Subcutaneous abdominal adipose tissue (tissue), 5 donors: ENCODE results near the gene CARMIL1.

Experiments
- H3K27ac ChIP-seq: one replicate; pipeline ENCODE4 v1.7.0; 2013; ENCODE audit warnings: low read depth, mild to moderate bottlenecking, inconsistent platforms, low read length, moderate library complexity
- H3K27me3 ChIP-seq, 5 donors: one replicate each; pipeline ENCODE4 v1.7.0; 2013; ENCODE audit warnings: low read length in 5 of 5, inconsistent platforms in 1 of 5; ENCODE audit not compliant: control insufficient read depth in 5 of 5, insufficient read depth in 4 of 5
- H3K36me3 ChIP-seq, 5 donors: one replicate each; pipeline ENCODE4 v1.7.0; 2013; ENCODE audit warnings: low read length in 5 of 5; ENCODE audit not compliant: control insufficient read depth in 5 of 5, insufficient read depth in 5 of 5
- H3K4me1 ChIP-seq, 5 donors: one replicate each; pipeline ENCODE4 v1.7.0; 2013; ENCODE audit warnings: low read length in 5 of 5, mild to moderate bottlenecking in 3 of 5, moderate library complexity in 1 of 5; ENCODE audit not compliant: control insufficient read depth in 5 of 5, insufficient read depth in 5 of 5
- H3K4me3 ChIP-seq, 5 donors: one replicate each; pipeline ENCODE4 v1.7.0; 2013; ENCODE audit warnings: low read length in 5 of 5, low read depth in 1 of 5
- H3K9ac ChIP-seq, 5 donors: one replicate each; pipeline ENCODE4 v1.7.0; 2013; ENCODE audit warnings: low read length in 5 of 5, mild to moderate bottlenecking in 4 of 5, moderate library complexity in 3 of 5
- H3K9me3 ChIP-seq, 5 donors: one replicate each; pipeline ENCODE4 v1.7.0; 2013; ENCODE audit warnings: low read length in 5 of 5; ENCODE audit not compliant: control insufficient read depth in 5 of 5
- donor health status: healthy.
- donor health status: healthy.
- donor health status: healthy.
- donor health status: healthy.
- donor health status: healthy.

Gene CARMIL1

DNA sequence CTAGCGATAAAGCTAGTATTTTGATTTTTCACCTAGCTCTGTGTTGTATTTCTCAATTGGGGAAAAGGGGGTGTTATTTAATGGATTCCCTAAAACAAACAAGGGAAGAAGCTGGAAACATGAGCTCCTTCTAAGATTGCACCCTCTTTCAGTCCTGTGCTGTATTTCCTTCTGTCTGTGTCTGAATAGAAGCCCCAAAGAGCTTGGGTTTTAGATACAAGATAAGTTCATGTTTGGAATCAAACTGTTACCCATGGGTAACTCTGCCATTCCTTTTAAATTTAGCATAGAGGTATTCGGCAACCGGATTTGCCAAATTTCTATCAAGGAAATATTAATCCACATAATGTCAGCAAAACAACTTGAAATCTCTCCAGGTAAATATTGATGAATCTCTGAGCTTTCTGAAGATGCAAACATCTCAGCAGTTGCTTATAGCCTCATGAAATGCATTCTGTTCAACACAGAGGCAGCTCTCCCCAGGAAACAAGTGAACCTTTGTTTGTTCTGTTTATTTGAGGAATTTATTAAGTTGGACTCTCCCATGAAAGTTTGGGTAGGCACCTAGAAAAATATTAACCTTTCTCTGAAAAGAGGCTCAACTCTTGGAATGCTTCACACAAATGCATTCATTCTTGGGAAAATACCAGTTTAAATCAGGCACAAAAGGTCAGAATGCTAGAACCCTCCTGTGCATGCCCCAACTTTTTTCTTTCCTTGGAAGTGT lies 362.9 kb downstream of the CARMIL1 start:
- H3K4me3 ChIP-seq: no peak overlapping the region
- H3K36me3 ChIP-seq: no peaks in the 10 kb centered on the region
- H3K9ac ChIP-seq: no peak overlapping the region
- peaks cover 0 to 10% (median 0%) of the 10 kb centered on the region in 5 donors for H3K9me3 ChIP-seq
- H3K4me1 ChIP-seq: no peaks in the 10 kb centered on the region
- H3K27me3 ChIP-seq: peaks cover 0 to 5% (median 0%) of the 10 kb centered on the region in 5 donors
- no peak overlapping the region for H3K27ac ChIP-seq

DNA sequence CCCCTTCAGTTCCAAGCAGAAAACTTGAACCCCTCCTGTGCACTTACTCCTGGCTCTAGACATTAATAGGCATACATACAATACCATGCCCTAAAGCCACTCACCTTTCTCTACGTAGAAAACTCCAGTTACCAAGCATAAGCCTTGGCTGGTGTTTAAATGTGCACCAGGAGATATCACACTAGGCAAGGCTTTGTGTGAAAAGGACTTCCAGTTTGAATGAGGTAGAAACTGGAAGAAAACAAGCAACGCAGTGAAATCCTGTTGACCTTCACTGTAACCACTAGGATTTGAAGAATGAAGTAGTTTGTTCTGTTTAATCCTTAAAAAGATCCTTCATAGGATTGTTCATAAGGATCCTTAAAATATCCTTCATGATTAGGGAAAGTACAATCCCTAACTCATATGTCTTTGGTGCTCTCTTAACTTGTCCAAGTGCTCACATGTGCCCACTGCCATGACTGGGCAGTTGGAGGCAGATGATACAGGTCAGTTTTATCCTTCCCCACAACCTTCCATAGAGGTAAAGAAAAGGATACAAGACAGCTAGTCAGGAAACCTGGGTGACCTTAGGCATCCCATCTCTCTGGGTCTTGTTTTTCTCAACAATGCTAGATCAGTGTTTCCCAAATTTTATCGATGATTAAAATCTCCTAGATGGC lies 363.6 kb downstream of the CARMIL1 start:
- no peaks in the 10 kb centered on the region for H3K4me1 ChIP-seq
- peaks cover 0 to 10% (median 0%) of the 10 kb centered on the region in 5 donors for H3K9me3 ChIP-seq
- H3K36me3 ChIP-seq: no peaks in the 10 kb centered on the region
- H3K9ac ChIP-seq: no peak overlapping the region
- H3K4me3 ChIP-seq: no peak overlapping the region
- H3K27ac ChIP-seq: no peak overlapping the region
- H3K27me3 ChIP-seq: peaks cover 0 to 5% (median 0%) of the 10 kb centered on the region in 5 donors

DNA sequence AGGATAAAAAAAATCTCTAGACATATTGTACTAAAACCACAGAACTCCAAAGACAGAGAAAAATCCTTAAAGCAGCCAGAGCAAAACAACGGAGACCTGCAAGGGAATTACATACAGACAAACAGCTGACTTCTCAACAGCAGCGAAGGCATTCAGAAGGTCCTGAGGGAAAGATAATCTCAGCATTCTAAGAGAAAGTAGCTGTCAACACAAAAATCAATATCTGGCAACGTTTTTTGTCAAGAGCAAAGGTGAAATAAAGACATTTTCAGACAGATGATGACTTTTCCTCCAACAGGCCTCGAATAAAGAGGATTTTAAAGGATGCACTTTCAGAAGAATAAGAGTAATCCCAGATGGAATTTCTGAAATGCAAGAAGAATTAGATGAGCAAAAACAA lies 366.7 kb downstream of the CARMIL1 start:
- no peaks in the 10 kb centered on the region for H3K36me3 ChIP-seq
- H3K27ac ChIP-seq: no peak overlapping the region
- H3K9ac ChIP-seq: no peak overlapping the region
- peaks cover 0 to 5% (median 0%) of the 10 kb centered on the region in 5 donors for H3K27me3 ChIP-seq
- H3K4me1 ChIP-seq: no peaks in the 10 kb centered on the region
- no peak overlapping the region for H3K4me3 ChIP-seq
- peaks cover 0 to 6% (median 0%) of the 10 kb centered on the region in 5 donors for H3K9me3 ChIP-seq

DNA sequence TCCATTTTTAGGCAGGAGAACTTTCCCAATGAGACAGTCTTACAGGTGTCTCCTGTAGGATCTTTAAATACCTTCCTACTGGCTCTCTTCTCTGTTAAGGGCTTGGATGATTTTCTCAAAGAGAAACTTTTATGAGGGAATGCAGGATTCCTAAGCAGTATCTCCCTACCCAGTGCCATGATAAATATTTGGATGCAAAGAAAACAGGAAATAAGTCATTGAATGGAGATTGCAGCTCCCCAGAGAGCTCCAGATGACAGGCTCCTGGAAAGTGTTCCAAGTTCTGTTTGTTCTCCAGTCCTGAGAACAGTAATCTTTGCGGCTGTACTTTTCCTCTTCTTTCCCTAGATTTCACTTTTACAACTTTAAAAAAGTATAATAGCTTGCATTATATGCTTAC lies 370.4 kb downstream of the CARMIL1 start:
- Histone ChIP-seq H3K27me3 (peaks cover 0 to 6% (median 0%) of the 10 kb centered on the region in 5 donors), H3K27ac (no peak overlapping the region), H3K4me1 (peaks cover 0 to 9% (median 8%) of the 10 kb centered on the region in 5 donors), H3K9me3 (no peaks in the 10 kb centered on the region), H3K36me3 (no peaks in the 10 kb centered on the region), H3K9ac (no peak overlapping the region), H3K4me3 (no peak overlapping the region)

DNA sequence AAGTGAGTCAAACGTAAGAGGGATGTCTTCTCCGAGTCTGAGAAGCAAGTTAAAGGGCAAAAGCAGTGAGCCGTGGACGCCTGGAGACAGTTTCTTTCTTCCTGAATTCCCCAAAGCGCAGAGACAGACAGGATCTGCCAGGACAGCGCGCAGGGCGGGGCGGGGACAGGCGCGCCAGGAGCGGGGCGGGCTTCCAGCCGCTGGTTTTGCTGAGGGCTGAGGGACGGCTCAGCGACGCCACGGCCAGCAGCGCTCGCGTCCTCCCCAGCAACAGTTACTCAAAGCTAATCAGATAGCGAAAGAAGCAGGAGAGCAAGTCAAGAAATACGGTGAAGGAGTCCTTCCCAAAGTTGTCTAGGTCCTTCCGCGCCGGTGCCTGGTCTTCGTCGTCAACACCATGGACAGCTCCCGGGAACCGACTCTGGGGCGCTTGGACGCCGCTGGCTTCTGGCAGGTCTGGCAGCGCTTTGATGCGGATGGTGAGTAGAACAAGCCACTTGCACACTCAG lies 372.9 kb downstream of the CARMIL1 start, which contains the start of gene SCGN:
TSS of gene SCGN (plus strand) at position 209 of the 509 bp plus-strand sequence. CDS start at position 398, 189 bp downstream.
- Histone ChIP-seq H3K36me3 (no peaks in the 10 kb centered on the region), H3K27ac (no peak within 1 kb of the TSS), H3K4me3 (peak within 1 kb of the TSS in 4 of 5 donors; percentile 21 to 54 (median 42)), H3K4me1 (peaks cover 0 to 9% (median 8%) of the 10 kb centered on the region in 5 donors), H3K27me3 (peaks cover 0 to 6% (median 0%) of the 10 kb centered on the region in 5 donors), H3K9me3 (no peaks in the 10 kb centered on the region), H3K9ac (no peak within 1 kb of the TSS)

DNA sequence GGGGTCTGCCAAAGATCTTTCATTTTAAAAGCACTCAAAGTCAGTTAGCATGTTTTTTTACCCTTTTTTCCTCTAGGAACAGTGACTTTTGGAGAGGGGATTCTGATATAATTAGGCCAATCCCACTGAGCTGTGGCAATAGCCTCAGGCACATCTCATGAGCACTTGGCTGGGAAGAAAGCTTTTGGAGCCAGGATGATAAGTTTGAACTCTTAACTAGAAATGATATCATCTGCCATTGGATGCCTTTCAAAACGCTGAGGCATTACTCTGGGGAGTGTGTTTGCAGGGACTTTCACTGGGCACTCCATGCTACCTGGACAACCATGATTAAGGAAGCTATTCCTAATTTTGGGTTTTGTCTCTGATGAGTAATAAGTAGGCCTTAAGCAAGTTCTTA lies 376.5 kb downstream of the CARMIL1 start:
- no peaks in the 10 kb centered on the region for H3K9me3 ChIP-seq
- no peak overlapping the region for H3K27ac ChIP-seq
- peaks cover 0 to 6% (median 0%) of the 10 kb centered on the region in 5 donors for H3K27me3 ChIP-seq
- peaks cover 0 to 12% (median 8%) of the 10 kb centered on the region in 5 donors for H3K4me1 ChIP-seq
- no peaks in the 10 kb centered on the region for H3K36me3 ChIP-seq
- no peak overlapping the region for H3K4me3 ChIP-seq
- H3K9ac ChIP-seq: no peak overlapping the region

DNA sequence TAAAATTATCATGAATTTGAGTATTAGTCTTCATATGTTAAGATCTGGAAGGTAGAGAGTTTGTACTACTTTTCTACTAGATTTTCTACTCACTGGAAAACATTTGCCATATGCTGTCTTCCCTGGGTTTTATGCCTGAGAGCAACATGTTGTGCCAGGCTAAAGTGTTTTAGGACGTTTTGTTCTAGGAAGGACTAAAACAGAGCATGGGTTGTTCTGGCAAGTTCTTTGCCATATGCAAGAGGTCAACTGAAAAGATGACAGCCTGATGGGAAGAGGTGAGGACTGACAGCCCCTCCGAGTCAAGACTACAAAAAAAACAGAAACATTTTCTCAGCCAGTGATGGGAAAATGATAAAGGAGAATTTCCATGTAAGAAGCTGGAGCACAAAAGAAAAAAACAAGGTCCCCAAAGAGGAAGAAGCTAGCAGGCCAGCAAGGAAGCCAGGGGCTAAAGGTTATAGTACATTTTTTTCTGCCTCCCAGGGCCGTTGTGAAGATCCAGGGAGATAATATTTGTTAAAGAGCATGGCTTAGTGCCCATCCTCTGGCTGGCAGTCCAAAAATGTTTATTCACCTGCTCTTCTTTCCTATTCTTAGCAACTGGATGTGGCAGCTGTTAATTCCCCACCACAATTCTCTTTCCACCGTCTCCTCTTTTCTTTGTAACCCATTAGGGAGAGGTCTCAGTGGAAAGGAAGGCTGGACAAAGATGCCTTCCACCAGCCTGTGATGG lies 380.6 kb downstream of the CARMIL1 start:
- Histone ChIP-seq H3K27ac (no peak overlapping the region), H3K4me3 (no peak overlapping the region), H3K9me3 (no peaks in the 10 kb centered on the region), H3K4me1 (peaks cover 0 to 4% (median 0%) of the 10 kb centered on the region in 5 donors), H3K9ac (no peak overlapping the region), H3K36me3 (no peaks in the 10 kb centered on the region), H3K27me3 (no peaks in the 10 kb centered on the region)

DNA sequence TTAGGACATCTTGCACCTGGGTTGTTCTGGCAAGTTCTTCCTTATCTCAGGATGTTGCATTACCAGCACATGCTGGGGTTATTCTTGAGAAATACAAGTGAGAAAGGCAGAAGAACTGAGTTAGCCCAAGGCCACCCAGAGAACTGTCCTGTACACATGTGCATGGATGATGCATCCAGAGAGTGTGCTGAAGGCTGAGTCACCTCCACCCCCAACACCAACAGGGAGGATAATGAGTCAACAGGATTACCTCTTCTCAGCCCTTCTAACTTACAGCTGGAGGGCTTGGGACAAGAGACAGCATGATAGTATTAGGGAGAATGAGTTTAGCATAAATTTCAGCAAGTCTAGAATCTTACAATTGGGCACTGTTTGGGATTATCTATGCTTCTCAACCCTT lies 381.3 kb downstream of the CARMIL1 start:
- peaks cover 0 to 4% (median 0%) of the 10 kb centered on the region in 5 donors for H3K4me1 ChIP-seq
- H3K9ac ChIP-seq: no peak overlapping the region
- no peaks in the 10 kb centered on the region for H3K27me3 ChIP-seq
- H3K27ac ChIP-seq: no peak overlapping the region
- no peak overlapping the region for H3K4me3 ChIP-seq
- H3K9me3 ChIP-seq: no peaks in the 10 kb centered on the region
- no peaks in the 10 kb centered on the region for H3K36me3 ChIP-seq

DNA sequence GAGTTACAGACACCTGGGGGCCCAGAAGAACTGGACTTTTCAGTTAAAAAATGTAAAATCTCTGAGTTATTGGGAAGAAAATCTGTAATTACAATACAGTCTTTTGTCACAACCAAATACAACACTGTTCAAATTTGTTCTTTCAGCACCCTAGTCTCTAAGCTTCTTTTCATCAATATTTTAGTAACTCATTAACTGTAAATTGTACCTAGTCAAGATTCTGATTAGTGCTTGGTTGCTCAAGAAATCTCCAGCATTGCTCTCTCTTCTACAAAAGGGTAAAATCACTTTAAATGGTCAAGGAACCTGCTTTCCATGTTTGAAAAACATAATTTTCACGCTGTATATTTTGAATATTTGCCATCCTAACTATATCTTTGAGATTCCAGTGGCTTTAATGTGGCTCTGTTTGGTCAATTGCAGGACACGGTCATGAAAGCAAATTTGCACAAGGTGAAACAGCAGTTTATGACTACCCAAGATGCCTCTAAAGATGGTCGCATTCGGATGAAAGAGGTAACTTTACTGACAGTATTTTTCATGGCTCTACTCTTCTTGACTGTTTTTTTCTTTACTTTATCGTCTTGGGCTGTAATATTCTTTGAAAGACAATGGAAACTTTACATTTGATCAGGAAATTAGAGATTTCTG lies 382.1 kb downstream of the CARMIL1 start:
- H3K27ac ChIP-seq: no peak overlapping the region
- no peak overlapping the region for H3K4me3 ChIP-seq

More for the DNA sequence above, 382.1 kb downstream of the CARMIL1 start:
- H3K27me3 ChIP-seq: no peaks in the 10 kb centered on the region
- no peaks in the 10 kb centered on the region for H3K9me3 ChIP-seq
- no peaks in the 10 kb centered on the region for H3K36me3 ChIP-seq
- H3K9ac ChIP-seq: no peak overlapping the region
- peaks cover 0 to 4% (median 0%) of the 10 kb centered on the region in 5 donors for H3K4me1 ChIP-seq
